GM20000 (cell line): ENCODE measurements around the gene CPM.
"Not testable (repeated sequence)": the region's sequence is repeated elsewhere in the genome, so short reads cannot be mapped to it uniquely, and the experiment has no call there.

ENCODE experiments used
- DNase-seq: peaks from one replicate; pipeline ENCODE4 v3.0.0; 2012; ENCODE audit warnings: low spot score
- TF ChIP-seq, protein P1 (sequence below): IDR thresholded peaks from 2 replicates; pipeline ENCODE4 v1.5.1; 2012; ENCODE audit warnings: mild to moderate bottlenecking, control low read depth; ENCODE audit errors: extremely low read depth, missing control alignments

The CPM gene

DNA sequence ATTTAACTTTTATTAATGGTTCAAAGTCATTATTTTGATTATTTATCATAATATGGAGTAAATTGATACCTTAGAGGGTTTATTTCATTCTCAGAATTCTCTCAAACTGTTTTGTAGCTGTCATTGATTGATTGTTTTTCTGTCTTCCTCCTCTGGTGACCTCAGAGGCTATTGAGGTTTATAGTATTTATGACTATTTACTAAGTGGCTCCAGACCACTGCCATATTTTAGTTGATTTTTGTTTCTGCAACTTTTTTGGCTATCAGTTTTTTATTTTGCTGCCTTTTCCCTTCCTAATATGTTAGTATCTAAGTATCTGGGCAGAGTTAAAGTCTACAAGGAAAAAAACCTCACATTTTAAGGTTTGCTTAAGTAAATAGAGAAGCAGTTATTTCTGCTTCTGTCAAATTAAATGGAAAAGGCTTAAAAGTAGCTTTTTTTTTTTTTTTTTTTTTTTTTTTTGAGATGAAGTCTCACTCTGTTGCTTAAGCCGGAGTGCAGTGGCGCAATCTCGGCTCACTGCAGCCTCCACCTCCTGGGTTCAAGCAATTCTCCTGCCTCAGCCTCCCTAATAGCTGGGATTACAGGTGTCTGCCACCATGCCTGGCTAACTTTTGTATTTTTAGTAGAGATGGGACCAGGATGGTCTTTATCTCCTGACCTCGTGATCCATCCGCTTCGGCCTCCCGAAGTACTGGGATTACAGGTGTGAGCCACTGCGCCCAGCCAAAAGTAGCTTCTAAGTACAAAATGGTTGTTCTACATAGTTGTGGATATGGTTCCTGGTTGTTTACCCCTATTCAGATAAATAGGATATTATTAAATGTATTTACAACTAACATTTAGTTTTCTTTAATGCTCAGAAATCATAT lies 116.8 kb downstream of the CPM start:
- TF ChIP-seq, protein P1, sequence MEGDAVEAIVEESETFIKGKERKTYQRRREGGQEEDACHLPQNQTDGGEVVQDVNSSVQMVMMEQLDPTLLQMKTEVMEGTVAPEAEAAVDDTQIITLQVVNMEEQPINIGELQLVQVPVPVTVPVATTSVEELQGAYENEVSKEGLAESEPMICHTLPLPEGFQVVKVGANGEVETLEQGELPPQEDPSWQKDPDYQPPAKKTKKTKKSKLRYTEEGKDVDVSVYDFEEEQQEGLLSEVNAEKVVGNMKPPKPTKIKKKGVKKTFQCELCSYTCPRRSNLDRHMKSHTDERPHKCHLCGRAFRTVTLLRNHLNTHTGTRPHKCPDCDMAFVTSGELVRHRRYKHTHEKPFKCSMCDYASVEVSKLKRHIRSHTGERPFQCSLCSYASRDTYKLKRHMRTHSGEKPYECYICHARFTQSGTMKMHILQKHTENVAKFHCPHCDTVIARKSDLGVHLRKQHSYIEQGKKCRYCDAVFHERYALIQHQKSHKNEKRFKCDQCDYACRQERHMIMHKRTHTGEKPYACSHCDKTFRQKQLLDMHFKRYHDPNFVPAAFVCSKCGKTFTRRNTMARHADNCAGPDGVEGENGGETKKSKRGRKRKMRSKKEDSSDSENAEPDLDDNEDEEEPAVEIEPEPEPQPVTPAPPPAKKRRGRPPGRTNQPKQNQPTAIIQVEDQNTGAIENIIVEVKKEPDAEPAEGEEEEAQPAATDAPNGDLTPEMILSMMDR, result no peak
- DNase-seq, result no peak

DNA sequence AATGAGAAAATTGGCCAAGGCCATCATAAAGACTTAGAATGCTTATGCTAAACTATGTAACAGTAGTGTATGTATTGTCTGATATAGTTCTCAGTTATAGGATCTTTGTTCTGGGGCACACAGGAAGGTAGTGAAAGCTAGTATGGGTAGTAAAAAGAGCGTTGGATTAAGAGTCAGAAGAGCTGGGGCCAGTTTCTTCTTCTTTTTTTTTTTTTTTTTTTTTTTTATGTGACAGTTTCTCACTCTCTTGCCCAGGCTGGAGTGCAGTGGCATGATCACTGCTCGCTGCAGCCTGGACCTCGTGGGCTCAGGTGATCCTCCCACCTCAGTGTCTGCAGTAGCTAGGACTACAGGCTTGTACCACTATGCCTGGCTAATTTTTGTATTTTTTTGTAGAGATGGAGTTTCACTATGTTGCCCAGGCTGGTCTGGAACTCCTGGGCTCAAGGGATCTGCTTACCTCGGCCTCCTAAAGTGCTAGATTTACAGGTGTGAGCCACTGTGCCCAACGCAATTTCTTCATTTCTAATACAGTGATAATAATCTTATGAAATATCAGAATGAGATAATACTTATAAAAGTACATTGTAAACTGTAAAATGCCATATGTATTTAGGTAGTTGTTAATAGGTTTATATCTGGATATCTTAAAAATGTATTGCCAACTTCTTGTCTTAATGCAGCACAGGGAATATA lies 117.6 kb downstream of the CPM start:
- DNase-seq, result no peak
- TF ChIP-seq, protein P1, result no peak

DNA sequence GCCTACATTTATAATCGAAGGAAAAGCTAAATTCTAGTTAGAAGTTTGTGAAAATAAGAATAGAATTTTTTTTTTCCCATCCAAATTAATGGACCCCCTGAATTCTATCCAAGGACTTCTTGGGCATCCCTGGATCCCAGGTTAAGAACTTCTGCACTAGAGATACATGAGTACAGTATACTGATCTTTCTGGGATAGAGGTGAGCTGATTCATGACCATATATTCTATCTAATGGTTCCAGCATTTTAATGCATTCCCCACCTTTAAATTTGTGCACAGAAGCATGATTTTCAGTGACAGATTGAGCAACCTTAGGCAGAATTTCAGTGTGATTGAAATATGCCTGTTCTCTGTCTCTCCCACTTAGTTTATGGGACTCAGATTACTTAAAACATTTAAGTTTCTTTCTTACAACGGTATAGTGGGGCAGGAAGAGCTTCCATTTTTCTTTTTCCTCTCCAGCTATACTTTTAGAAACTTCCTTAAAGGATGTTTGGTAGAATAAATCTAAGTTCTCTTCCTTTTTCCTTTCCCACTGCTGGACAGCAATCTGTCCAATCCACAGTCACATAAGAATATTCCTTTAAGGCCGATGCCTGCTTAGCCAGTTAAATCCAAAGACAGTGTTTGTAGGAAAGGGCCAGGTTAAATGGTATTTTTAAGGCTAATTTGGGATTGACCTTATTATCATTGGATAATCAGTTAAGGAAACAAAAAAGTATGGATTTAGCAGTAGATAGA lies 118.3 kb downstream of the CPM start:
- TF ChIP-seq, protein P1, result no peak
- no peak for DNase-seq

DNA sequence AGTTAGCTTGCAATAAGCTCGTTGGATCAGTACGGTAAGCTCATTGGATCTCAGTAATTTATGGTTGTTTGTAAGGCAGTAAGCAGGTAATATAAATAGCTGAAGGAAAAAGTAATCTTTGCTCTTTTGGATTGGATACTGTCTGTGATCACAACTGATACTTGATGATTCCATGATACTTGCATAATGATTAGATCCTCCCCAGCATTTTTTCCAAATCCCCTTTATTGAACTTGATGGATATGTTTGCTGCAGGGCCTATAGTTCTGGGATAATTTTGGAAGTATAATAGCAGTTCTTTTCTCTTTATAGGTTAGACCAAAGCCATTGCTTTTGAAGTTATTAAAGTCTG lies 119.8 kb downstream of the CPM start:
- DNase-seq, result no peak
- TF ChIP-seq, protein P1, result no peak

DNA sequence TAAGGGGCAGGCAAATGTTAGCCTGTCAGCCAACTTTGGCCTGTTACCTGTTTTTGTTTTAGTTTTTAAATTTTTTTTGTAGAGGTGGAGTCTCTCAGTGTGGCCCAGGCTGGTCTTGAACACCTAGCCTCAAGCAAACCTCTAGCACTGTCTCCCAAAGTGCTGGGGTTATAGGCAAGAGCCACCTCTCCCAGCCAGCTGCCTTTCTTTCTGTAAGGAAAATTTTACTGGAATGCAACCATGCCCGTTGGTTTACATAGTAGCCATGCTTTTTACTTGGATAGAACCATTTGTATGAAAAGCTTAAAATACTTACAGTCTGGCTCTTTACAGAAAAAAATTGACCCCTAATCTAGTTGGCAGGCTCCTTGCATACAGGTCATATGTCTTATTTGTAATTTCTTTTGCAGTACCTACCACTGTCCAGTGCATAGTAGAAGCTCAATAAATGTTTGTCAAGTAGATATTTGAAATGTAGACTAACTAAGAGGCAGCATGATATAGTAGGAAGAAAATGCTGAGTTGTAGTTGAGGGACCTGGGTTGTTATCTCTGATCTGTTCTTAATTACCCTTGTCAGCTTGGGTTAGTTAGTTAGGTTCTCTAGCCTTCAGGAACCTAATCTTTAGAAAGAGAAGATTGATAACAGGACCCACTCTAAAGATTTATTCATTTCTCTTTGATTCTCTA lies 120.3 kb downstream of the CPM start:
- no peak for DNase-seq
- TF ChIP-seq, protein P1, result no peak

DNA sequence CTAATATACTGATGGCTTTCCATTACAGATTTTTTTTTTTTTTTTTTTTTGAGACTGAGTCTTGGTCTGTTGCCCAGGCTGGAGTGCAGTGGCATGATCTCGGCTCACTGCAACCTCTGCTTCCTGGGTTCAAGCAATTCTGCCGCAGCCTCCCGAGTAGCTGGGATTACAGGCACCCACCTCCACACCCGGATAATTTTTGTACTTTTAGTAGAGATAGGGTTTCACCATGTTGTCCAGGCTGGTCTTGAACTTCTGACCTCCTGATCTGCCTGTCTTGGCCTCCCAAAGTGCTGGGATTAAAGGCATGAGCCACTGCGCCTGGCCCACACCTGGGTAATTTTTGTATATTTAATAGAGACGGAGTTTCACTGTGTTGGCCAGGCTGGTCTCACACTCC lies 121.4 kb downstream of the CPM start:
- not testable (repeated sequence) for DNase-seq

DNA sequence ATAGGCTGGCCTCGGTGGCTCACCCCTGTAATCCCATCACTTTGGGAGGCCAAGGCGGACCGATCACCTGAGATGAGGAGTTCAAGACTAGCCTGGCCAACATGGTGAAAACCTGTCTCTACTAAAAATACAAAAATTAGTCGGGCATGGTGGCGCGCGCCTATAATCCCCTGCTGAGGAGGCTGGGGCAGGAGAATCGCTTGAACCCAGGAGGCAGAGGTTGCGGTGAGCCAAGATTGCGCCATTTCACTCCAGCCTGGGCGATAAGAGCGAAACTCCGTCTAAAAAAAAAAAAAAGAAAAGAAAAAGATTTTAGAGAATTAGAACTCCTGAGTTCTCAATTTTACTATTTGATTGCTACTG lies 123.0 kb downstream of the CPM start:
- not testable (repeated sequence) for DNase-seq
